HFFc6 (cell line): ENCODE data around the gene ETHE1. TPM values are rescaled to one million over a fixed set of nuclear protein-coding genes. Genes with fewer than 3 reads are reported as not detected.
A peak's percentile ranks its signal among the peaks of the same experiment; 100 is the strongest.

ENCODE experiments used
- DNase-seq: peaks from one replicate; pipeline ENCODE4 v3.0.0-alpha.2; 2018
- H3K27ac Mint-ChIP-seq: 2 replicates; pipeline ENCODE4 v1.8.0; 2020; ENCODE audit warnings: mild to moderate bottlenecking, mixed read lengths
- H3K27me3 Mint-ChIP-seq: 2 replicates; pipeline ENCODE4 v1.8.0; 2021; ENCODE audit warnings: mild to moderate bottlenecking, moderate library complexity, mixed read lengths; ENCODE audit not compliant: insufficient read depth
- H3K36me3 Mint-ChIP-seq: 2 replicates; pipeline ENCODE4 v1.8.0; 2021; ENCODE audit warnings: low read depth, mixed read lengths
- H3K4me1 Mint-ChIP-seq: 2 replicates; pipeline ENCODE4 v1.8.0; 2020; ENCODE audit warnings: low read depth, mixed read lengths
- H3K4me3 Mint-ChIP-seq: 2 replicates; pipeline ENCODE4 v1.8.0; 2020; ENCODE audit warnings: mild to moderate bottlenecking, moderate library complexity, mixed read lengths
- H3K9me3 Mint-ChIP-seq: 2 replicates; pipeline ENCODE4 v1.8.0; 2020; ENCODE audit warnings: mild to moderate bottlenecking, mixed read lengths
- total RNA-seq, 6 experiments: library from RNA; stranded (reverse); fragmentation: NEBNext Ultra II Directional; extraction: Animal tissue kit (Norgen Biotek cat#: 25700); gene quantifications; 2 replicates in 1 of 6; 3 replicates in 5 of 6; pipeline ENCODE4 v1.2.3, GENCODE V29; 2021
- TF ChIP-seq, protein P1 (sequence below): fragments of 200-600 bp; sonication (generic); IDR thresholded peaks from 2 replicates; pipeline ENCODE4 v1.5.0; 2021; ENCODE audit warnings: antibody characterized with exemption, mild to moderate bottlenecking

The ETHE1 gene
- total RNA-seq, 6 experiments from 2014 or later: 81.3 to 125 (median 107) TPM

- TF ChIP-seq, protein P1, sequence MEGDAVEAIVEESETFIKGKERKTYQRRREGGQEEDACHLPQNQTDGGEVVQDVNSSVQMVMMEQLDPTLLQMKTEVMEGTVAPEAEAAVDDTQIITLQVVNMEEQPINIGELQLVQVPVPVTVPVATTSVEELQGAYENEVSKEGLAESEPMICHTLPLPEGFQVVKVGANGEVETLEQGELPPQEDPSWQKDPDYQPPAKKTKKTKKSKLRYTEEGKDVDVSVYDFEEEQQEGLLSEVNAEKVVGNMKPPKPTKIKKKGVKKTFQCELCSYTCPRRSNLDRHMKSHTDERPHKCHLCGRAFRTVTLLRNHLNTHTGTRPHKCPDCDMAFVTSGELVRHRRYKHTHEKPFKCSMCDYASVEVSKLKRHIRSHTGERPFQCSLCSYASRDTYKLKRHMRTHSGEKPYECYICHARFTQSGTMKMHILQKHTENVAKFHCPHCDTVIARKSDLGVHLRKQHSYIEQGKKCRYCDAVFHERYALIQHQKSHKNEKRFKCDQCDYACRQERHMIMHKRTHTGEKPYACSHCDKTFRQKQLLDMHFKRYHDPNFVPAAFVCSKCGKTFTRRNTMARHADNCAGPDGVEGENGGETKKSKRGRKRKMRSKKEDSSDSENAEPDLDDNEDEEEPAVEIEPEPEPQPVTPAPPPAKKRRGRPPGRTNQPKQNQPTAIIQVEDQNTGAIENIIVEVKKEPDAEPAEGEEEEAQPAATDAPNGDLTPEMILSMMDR: no peak
- peaks cover 33% of the 10 kb centered on the region for H3K4me1 Mint-ChIP-seq
- H3K9me3 Mint-ChIP-seq: no peaks in the 10 kb centered on the region
- H3K36me3 Mint-ChIP-seq: no peaks in the 10 kb centered on the region
- no peak overlapping the region for H3K4me3 Mint-ChIP-seq
- H3K27ac Mint-ChIP-seq: no peak overlapping the region; the same call in 1 of the 2 replicates
- H3K27me3 Mint-ChIP-seq: peaks cover 5% of the 10 kb centered on the region
- no peak for DNase-seq
Observed at GRCh38 chr19:43572171-43572588, 45.2 kb upstream of the ETHE1 start.

DNA sequence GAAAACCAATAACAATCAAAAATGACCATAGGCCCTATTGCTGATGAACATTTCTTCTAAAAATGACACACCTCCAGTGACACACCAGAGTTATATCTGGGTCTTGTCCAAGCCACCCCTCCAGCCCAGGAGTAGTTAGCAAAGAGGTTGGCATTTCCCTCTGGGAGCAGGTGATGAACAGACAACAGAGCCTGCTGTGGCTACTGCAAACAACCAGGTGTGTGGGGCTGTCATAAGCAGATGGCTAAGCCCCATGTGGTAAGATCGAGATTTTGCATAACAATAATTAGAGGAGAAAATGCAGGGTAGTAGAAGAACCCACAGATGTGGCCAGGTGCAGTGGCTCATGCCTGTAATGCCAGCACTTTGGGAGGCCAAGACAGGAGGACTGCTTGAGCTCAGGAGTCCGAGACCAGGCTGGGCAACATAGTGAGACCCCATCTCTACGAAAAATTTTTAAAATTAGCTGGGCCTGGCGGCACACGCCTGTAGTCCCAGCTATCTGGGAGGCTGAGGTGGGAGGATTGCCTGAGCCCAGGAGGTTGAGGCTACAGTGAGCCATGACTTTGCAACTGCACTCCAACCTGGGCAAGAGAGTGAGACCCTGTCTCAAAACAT, 43.3 kb upstream of the ETHE1 start:
- Mint-ChIP-seq H3K36me3 (no peaks in the 10 kb centered on the region), H3K4me1 (peaks cover 33% of the 10 kb centered on the region), H3K4me3 (no peak overlapping the region), H3K27me3 (peaks cover 3% of the 10 kb centered on the region), H3K9me3 (no peaks in the 10 kb centered on the region), H3K27ac (peak overlapping the region; percentile 1; the same call in 1 of the 2 replicates)
- no peak for DNase-seq
- TF ChIP-seq, protein P1: no peak

GRCh38 chr19:43569657-43570056, 42.7 kb upstream of the ETHE1 start:
- 0 out of 2 replicates have a peak, but pooled peaks cover 4% of the 10 kb centered on the region for H3K36me3 Mint-ChIP-seq
- DNase-seq: no peak
- peaks cover 27% of the 10 kb centered on the region for H3K4me1 Mint-ChIP-seq
- H3K9me3 Mint-ChIP-seq: no peaks in the 10 kb centered on the region
- H3K27ac Mint-ChIP-seq: peak overlapping the region; percentile 1; the same call in 1 of the 2 replicates
- H3K27me3 Mint-ChIP-seq: no peaks in the 10 kb centered on the region
- TF ChIP-seq, protein P1: no peak
- no peak overlapping the region for H3K4me3 Mint-ChIP-seq

DNA sequence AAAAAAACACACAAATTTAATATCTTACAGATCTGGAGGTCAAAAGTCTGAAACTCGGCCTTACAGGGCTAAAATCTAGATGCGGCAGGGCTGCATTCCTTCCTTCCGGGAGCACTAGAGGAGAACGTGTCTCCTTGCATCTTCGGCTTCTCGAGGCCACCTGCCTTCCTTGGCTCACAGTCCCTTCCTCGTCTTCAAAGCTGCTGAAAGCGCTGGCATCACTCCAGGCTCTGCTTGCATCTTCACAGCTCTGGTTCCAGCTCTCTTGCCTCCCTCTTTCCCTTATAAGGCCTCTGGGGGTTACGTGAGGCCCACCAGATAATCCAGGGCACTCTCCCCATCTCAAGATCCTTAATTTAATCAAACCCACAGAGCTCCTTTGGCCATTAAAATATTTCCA, 37.8 kb upstream of the ETHE1 start:
- Mint-ChIP-seq H3K27me3 (no peaks in the 10 kb centered on the region), H3K9me3 (no peaks in the 10 kb centered on the region), H3K4me3 (no peak overlapping the region), H3K36me3 (peaks cover 35% of the 10 kb centered on the region), H3K27ac (no peak overlapping the region), H3K4me1 (peaks cover 39% of the 10 kb centered on the region)
- TF ChIP-seq, protein P1: no peak
- no peak for DNase-seq

DNA sequence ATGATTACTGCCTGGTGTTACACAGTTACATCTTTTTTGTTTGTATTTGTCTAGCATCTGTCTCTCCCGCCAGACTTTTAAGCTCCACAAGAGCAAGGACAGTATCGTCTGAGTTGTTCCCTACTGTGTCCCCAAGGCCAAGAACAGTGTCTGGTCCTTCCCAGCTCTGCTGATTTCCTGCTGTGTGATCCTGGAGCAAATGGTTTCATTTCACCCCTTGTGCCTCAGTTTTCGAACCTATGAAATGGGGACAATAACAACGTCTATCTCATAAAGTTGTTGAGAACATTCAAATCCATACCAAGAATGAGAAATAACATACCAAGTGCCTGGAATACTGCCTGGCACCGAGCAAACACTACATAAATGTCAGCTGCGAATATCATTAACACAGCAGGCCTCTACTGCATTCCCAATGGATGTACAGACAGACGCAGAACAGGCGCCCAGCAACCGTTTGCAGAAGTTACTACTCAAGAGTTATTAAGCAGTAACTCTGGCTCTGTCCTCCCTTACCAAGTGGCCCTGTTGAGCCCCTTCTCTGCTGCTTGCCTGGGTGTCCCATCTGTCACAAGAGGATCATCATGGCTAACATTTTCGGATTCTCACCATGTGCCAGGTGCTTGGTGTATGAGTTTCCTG, 36.9 kb upstream of the ETHE1 start:
- no peaks in the 10 kb centered on the region for H3K9me3 Mint-ChIP-seq
- TF ChIP-seq, protein P1: no peak
- no peak for DNase-seq
- H3K27me3 Mint-ChIP-seq: no peaks in the 10 kb centered on the region
- peak overlapping the region; percentile 78 for H3K27ac Mint-ChIP-seq
- no peak overlapping the region for H3K4me3 Mint-ChIP-seq
- peaks cover 38% of the 10 kb centered on the region for H3K4me1 Mint-ChIP-seq
- peaks cover 35% of the 10 kb centered on the region for H3K36me3 Mint-ChIP-seq
